GM21526 (cell line): ENCODE data around the gene C1QTNF1.

Source experiments
- ATAC-seq: cut with Tn5 transposase; IDR thresholded peaks from one replicate; pipeline ENCODE4 v1.9.1; 2021; ENCODE audit warnings: moderate library complexity; ENCODE audit not compliant: unreplicated experiment, low FRiP score

C1QTNF1 gene

GRCh38 chr17:78992542-78993212 is 31.3 kb upstream of the C1QTNF1 start:
- ATAC-seq = no peak

DNA sequence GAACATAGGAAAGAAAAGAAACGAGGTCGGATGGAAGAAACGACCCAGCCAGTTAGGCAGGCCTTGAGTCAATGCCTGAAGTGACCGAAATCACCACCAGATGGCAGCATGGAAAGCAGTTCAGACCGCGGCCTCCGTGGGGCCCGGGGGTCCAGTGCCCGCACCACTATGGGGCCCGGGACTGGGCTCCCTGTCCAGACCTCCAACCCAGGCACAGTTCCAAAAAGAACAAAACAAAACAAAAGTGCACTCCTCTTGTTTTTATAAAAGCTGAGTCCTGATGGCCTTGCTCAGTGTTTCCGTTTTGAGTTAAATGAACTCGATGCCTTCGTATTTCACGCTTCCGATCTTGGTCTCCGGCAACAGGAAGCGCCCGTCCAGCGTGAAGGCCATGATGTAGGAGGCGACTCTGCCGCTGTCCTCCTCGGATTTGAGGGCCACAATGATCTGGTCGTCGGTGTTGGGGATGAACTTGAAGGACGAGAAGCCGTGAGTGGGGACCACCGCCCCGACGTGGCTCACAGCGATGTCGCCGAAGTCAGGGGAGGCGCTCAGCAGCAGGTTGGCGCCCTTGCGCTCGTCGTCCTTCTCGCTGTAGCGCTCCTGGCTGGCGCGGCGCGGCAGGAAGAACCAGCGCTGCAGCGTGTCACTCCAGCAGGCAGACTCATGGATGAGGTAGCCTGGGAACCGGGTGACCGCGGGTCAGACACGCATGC is 30.6 kb upstream of the C1QTNF1 start:
- ATAC-seq = no peak

GRCh38 chr17:78993981-78994671 is 29.8 kb upstream of the C1QTNF1 start:
- ATAC-seq = no peak

DNA sequence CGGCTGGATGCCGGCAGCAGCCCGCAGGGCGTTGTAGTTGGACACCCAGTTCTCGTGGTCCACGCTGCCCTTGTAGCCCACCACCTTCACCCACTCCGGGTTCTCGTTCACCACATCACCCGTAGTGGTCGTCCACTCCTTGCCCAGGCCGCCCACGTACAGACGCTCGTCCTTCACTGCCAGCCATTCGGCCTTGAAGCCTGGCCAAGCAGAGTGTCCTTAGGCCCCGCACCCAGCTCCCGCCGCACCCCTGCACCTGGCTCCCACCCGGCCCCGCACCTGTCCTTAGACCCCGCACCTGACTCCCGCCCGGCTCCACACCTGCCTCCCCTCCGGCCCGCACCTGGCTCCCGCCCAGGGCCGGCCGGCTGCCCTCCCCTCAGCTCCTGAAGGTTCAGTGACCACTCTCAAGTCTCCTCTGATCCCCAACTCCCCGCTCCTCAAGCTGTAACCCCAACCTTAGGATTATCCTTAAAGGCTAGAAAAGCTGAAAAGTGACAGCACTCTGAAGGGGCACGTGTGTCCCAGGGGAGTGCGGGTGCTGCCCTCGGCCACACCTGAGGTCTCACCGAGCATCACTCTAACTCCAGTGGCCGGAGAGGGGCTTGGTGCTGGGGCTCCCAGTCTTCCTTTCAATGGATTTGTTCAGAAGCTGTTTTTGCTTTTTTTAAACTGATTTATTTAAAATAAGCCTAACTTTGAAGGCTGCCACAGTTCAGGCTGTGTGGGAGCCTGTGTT is 28.8 kb upstream of the C1QTNF1 start:
- no peak for ATAC-seq

GRCh38 chr17:78995761-78996451 is 28.1 kb upstream of the C1QTNF1 start:
- ATAC-seq = no peak

- ATAC-seq = no peak
Measured at GRCh38 chr17:78996781-78997201, 27.2 kb upstream of the C1QTNF1 start.

GRCh38 chr17:78997231-78997741 is 26.7 kb upstream of the C1QTNF1 start:
- no peak for ATAC-seq

DNA sequence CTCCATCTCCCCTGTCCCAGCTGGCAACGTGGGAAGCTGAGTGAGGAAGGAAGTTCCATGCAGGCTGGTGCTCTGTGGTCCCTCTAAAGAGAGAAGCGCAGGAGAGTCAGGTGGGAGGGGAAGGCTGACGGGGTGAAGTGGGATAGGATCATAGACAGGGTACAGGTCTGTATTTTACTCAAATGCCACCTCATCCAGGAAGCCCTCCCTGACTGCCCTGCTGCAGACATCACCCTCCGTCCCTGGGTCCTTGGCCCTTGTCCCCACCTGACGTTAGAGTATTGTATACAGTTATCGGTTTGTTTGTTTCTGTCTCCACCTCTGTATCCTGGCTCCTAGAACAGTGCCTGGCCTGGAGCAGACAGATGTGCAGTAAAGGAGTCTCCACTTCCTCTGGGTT is 26.1 kb upstream of the C1QTNF1 start:
- no peak for ATAC-seq

- no peak for ATAC-seq
Measured at GRCh38 chr17:78998311-78999055, 25.5 kb upstream of the C1QTNF1 start.

- no peak for ATAC-seq
Measured at GRCh38 chr17:78999056-78999768, 24.8 kb upstream of the C1QTNF1 start.

- ATAC-seq = no peak
Measured at GRCh38 chr17:78999947-79000395, 24.0 kb upstream of the C1QTNF1 start.

DNA sequence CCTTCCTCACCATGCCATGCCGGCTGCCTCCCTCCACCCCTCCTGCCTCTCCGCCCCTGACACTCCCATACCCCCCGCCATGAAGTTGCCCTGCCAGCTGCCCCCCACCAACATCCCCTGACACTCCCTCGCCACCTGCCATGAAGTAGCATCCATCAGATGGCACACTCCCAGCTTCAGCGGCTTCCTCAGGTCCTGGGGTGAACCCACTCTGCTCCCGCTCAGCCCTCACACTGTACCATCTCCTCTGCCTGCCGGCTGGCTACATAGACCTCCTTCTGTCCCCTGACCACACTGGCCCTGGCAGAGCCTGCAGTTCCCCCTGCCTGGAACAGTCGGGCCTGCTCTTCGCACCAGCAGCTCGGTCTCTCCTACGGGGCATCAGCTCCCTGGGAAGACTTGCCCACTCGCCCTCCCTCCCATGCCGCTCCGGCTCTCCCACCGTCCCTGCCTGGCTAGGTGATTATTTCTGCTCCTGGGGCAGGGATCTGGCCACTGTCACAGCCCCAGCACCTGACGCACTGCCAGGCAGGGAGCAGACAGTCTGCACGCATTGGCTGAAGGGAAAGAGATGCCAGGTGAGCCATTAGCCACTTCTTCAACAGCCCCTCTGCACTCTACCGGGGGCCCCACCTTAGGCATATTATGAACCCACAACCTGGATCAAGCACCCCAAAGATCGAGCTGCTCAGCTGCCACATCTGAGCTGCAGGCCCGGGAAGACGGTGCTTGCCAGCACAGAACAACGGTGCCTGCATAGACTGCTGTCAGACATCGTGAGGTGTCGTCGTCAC is 23.4 kb upstream of the C1QTNF1 start:
- no peak for ATAC-seq

DNA sequence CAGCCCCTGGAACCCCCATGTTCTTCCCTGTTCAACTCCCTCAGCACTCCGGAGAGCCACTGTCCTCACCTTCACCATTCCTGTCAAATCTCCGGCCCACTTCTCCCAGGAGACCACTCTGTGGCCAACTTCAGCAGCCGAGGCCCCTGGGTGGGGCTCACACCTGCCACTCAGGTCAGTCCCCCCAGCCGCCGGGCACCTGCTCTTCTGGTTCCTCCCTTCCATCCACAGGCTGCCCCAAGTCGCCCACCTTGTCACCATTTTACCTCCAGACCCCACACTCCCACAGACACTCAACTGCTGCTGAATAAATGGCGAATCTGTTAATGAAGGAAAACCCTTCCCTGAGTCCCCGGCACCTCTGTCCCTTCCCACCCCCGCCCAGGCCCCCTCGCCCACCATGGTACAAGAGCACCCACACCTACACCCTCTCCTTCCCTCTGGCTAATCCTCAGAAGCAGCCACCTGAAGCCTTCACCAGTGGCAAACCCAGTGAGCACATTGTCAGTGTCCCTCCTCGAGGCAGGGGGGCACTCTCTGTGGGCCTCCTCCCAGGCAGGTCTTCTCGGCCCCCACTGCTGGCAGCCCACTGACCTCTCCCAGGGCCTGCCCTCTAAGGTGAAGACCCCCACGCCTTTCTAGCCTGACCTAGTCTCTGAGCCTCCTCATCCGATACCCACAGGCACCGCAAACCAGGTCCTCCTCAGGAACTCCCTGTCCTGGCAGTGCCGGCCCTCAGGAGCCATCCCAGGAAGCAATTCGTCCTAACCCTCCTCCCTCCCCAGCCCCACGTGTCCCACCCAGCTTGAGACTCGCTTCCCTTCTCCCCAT is 22.6 kb upstream of the C1QTNF1 start:
- ATAC-seq = no peak

DNA sequence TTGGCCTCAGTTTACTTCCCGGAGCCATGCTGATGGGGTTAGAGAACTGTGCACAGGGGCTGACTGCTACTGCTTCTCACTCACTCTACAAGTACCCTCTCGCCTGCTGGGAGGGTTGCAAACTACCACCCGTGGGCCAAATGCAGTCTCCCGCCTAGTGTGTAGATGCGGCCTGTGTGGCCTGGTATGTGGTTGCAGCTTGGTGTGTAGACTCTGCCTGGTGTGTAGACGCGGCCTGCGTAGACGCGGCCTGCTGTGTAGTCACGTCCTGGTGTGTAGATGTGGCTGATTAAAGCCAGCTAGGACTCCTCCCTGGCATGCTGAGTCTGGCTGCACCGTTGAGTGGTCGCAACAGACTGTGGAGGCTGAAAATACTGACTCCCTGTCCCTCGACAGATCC is 21.7 kb upstream of the C1QTNF1 start:
- no peak for ATAC-seq

GRCh38 chr17:79002796-79003593 is 21.0 kb upstream of the C1QTNF1 start:
- ATAC-seq = no peak

DNA sequence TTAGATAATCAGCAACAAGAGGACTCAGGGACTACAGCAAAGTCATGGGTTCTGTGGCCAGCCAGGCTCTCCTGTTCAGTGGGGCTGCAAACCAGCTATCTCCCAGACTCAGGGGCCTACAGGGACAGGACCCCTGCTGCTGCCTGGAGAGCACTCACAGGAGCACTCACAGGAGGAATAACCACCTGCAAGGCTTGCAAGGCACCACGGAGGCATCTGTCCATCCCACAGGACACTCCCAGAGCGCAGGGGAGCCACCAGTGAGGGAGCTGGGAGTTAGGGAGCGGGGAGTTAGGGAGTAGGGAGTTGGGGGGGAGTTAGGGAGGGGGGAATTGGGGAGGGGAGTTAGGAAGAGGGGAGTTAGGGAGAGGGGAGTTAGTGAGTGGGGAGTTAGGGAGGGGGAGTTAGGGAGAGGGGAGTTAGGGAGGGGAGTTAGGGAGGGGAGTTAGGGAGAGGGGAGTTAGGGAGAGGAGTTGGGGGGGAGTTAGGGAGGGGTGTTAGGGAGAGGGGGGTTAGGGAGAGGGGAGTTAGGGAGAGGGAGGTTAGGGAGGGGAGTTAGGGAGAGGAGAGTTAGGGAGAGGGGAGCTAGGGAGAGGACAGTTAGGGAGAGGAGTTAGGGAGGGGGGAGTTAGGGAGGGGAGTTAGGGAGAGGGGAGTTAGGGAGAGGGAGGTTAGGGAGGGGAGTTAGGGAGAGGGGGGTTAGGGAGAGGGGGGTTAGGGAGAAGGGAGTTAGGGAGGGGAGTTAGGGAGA is 20.1 kb upstream of the C1QTNF1 start:
- ATAC-seq = no peak
